SK-N-SH treated with all-trans-retinoic acid at 6 μM for 48 hours (cell line): ENCODE measurements around the gene CERS5.

Experiments used
- ATAC-seq: fragments of 200-7000 bp; cut with Tn5 transposase; 3 replicates; pipeline ENCODE4 v1.9.1; 2020; ENCODE audit warnings: mild to moderate bottlenecking, moderate library complexity
- ARNTL ChIP-seq: fragments of 450-650 bp; formaldehyde crosslinking; IDR thresholded peaks from 2 replicates; pipeline ENCODE4 v1.5.0; 2020; ENCODE audit warnings: low read depth, mild to moderate bottlenecking, moderate library complexity, borderline replicate concordance
- BACH2 ChIP-seq: fragments of 250-450 bp; sonication (Bioruptor Pico); IDR thresholded peaks from 2 replicates; pipeline ENCODE4 v1.9.0; 2021; ENCODE audit warnings: mild to moderate bottlenecking, borderline replicate concordance
- CSDC2 ChIP-seq: fragments of 250-450 bp; sonication (Bioruptor Pico); IDR thresholded peaks from 2 replicates; pipeline ENCODE4 v1.5.0; 2020; ENCODE audit warnings: mild to moderate bottlenecking, moderate library complexity
- CSRNP3 ChIP-seq: fragments of 250-450 bp; sonication (Bioruptor Pico); IDR thresholded peaks from 2 replicates; pipeline ENCODE4 v1.5.1; 2021; ENCODE audit warnings: mild to moderate bottlenecking, moderate library complexity
- ESRRG ChIP-seq: fragments of 250-450 bp; sonication (Bioruptor Pico); IDR thresholded peaks from 2 replicates; pipeline ENCODE4 v1.6.1; 2021; ENCODE audit warnings: mild to moderate bottlenecking
- GLIS3 ChIP-seq: fragments of 250-450 bp; sonication (Bioruptor Pico); IDR thresholded peaks from 2 replicates; pipeline ENCODE4 v1.5.0; 2020; ENCODE audit warnings: mild to moderate bottlenecking, moderate library complexity
- ISL1 ChIP-seq: fragments of 250-450 bp; sonication (Bioruptor Pico); IDR thresholded peaks from 2 replicates; pipeline ENCODE4 v2.1.2; 2022; ENCODE audit warnings: mild to moderate bottlenecking, moderate library complexity
- OSR1 ChIP-seq: fragments of 250-450 bp; sonication (Bioruptor Pico); IDR thresholded peaks from 2 replicates; pipeline ENCODE4 v1.8.0; 2022; ENCODE audit warnings: moderate library complexity, mild to moderate bottlenecking, inconsistent platforms
- POU6F1 ChIP-seq: fragments of 250-450 bp; sonication (Bioruptor Pico); IDR thresholded peaks from 2 replicates; pipeline ENCODE4 v1.8.0; 2021; ENCODE audit warnings: low read depth, mild to moderate bottlenecking, moderate library complexity, borderline replicate concordance
- PPARA ChIP-seq: fragments of 250-450 bp; sonication (Bioruptor Pico); IDR thresholded peaks from 2 replicates; pipeline ENCODE4 v1.5.0; 2020; ENCODE audit warnings: mild to moderate bottlenecking, borderline replicate concordance
- RARB ChIP-seq: fragments of 250-450 bp; sonication (Bioruptor Pico); IDR thresholded peaks from 2 replicates; pipeline ENCODE4 v1.8.0; 2021; ENCODE audit warnings: mild to moderate bottlenecking, moderate library complexity
- SNAI2 ChIP-seq: fragments of 250-450 bp; sonication (Bioruptor Pico); IDR thresholded peaks from 2 replicates; pipeline ENCODE4 v1.5.0; 2020; ENCODE audit warnings: mild to moderate bottlenecking, moderate library complexity
- TCF4 ChIP-seq: fragments of 250-450 bp; sonication (Bioruptor Pico); IDR thresholded peaks from 2 replicates; pipeline ENCODE4 v1.8.0; 2021; ENCODE audit warnings: mild to moderate bottlenecking, moderate library complexity, borderline replicate concordance
- TSHZ2 ChIP-seq: fragments of 250-450 bp; sonication (Bioruptor Pico); IDR thresholded peaks from 2 replicates; pipeline ENCODE4 v1.5.0; 2020; ENCODE audit warnings: mild to moderate bottlenecking, moderate library complexity
- ZC3H10 ChIP-seq: fragments of 250-450 bp; sonication (Bioruptor Pico); IDR thresholded peaks from 2 replicates; pipeline ENCODE4 v1.5.1; 2021; ENCODE audit warnings: mild to moderate bottlenecking, moderate library complexity
- ZFP3 ChIP-seq: fragments of 250-450 bp; sonication (Bioruptor Pico); IDR thresholded peaks from 2 replicates; pipeline ENCODE4 v1.5.0; 2020; ENCODE audit warnings: mild to moderate bottlenecking, moderate library complexity
- ZFP30 ChIP-seq: fragments of 450-650 bp; formaldehyde crosslinking; IDR thresholded peaks from 2 replicates; pipeline ENCODE4 v1.5.0; 2022; ENCODE audit warnings: mild to moderate bottlenecking, moderate library complexity
- ZNF565 ChIP-seq: fragments of 450-650 bp; formaldehyde crosslinking; conservative IDR thresholded peaks from 2 replicates; pipeline ENCODE4 v1.5.0; 2020; ENCODE audit warnings: low read depth, mild to moderate bottlenecking, moderate library complexity
- ZNF8 ChIP-seq: fragments of 450-650 bp; formaldehyde crosslinking; IDR thresholded peaks from 2 replicates; pipeline ENCODE4 v1.5.0; 2020; ENCODE audit warnings: mild to moderate bottlenecking, moderate library complexity

The CERS5 gene

GRCh38 chr12:50192236-50192635 lies 25.1 kb upstream of the CERS5 start:
- no peak for TF ChIP-seq OSR1 (CRISPR knock-in tag)
- TF ChIP-seq ARNTL (CRISPR knock-in tag) = no peak
- TF ChIP-seq ISL1 (CRISPR knock-in tag) = no peak
- TF ChIP-seq ZNF8 = no peak
- no peak for TF ChIP-seq TCF4 (CRISPR knock-in tag)
- no peak for ATAC-seq

GRCh38 chr12:50190859-50191258 lies 23.7 kb upstream of the CERS5 start:
- no peak for ATAC-seq
- TF ChIP-seq TSHZ2 (no peak), OSR1 (CRISPR knock-in tag) (no peak), SNAI2 (CRISPR knock-in tag) (no peak)

GRCh38 chr12:50188875-50189575 lies 21.9 kb upstream of the CERS5 start:
- no peak for TF ChIP-seq ZFP3 (CRISPR knock-in tag)
- no peak for TF ChIP-seq RARB (CRISPR knock-in tag)
- TF ChIP-seq ISL1 (CRISPR knock-in tag) = no peak
- no peak for TF ChIP-seq TCF4 (CRISPR knock-in tag)
- TF ChIP-seq SNAI2 (CRISPR knock-in tag) = no peak
- ATAC-seq = no peak

- ATAC-seq = no peak; the same call in 2 of the 3 replicates
- TF ChIP-seq GLIS3 (CRISPR knock-in tag) (no peak), SNAI2 (CRISPR knock-in tag) (no peak), ZC3H10 (CRISPR knock-in tag) (no peak), TCF4 (CRISPR knock-in tag) (no peak), CSRNP3 (no peak), ZNF8 (no peak), POU6F1 (CRISPR knock-in tag) (no peak), BACH2 (CRISPR knock-in tag) (no peak), ZFP30 (no peak), CSDC2 (no peak), OSR1 (CRISPR knock-in tag) (no peak), TSHZ2 (no peak), ZNF565 (CRISPR knock-in tag) (no peak), ARNTL (CRISPR knock-in tag) (no peak), ESRRG (CRISPR knock-in tag) (no peak), ZFP3 (CRISPR knock-in tag) (no peak), PPARA (no peak)
These were observed 21.1 kb upstream of the CERS5 start for GRCh38 chr12:50188241-50188781.
